ENCODE results near the gene ZBED4.

The ZBED4 gene

GRCh38 chr22:49853981-49854831, 562 bp downstream of the ZBED4 start:
- DNase-seq: no peak

DNA sequence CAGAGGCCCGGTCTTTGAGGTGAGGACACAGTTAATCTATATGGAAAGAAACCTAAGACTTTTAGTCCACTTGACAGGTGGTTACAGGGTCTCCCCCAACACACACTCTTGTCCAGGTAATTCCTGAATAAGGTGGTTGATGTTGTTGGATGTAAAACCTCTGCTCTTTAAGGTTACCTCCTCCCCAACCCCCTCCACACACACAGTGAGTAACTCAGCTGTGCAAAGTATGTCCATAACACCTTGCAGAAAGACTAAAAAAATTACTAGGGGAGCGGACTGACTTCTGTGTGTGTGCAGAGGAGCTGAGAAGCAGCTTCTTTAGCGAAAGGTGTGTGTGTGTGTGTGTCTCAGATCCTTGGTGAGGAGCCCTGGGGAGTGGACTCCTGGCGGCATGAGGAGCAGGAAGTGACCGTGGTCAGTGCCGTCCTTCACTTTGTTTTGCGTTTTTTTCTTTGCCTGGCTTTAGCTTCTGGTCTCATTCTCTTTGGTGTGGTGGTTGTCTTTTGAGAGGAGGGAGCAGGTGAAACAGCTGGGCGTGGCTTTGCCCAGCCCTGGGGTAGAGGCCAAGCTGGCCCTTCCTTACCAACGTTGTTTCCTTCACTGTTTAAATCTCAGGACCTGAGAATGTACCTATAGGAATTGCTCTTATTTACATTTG, 1.7 kb downstream of the ZBED4 start:
- no peak for DNase-seq

- no peak for DNase-seq
These were observed 2.7 kb downstream of the ZBED4 start for GRCh38 chr22:49856343-49856742.

DNA sequence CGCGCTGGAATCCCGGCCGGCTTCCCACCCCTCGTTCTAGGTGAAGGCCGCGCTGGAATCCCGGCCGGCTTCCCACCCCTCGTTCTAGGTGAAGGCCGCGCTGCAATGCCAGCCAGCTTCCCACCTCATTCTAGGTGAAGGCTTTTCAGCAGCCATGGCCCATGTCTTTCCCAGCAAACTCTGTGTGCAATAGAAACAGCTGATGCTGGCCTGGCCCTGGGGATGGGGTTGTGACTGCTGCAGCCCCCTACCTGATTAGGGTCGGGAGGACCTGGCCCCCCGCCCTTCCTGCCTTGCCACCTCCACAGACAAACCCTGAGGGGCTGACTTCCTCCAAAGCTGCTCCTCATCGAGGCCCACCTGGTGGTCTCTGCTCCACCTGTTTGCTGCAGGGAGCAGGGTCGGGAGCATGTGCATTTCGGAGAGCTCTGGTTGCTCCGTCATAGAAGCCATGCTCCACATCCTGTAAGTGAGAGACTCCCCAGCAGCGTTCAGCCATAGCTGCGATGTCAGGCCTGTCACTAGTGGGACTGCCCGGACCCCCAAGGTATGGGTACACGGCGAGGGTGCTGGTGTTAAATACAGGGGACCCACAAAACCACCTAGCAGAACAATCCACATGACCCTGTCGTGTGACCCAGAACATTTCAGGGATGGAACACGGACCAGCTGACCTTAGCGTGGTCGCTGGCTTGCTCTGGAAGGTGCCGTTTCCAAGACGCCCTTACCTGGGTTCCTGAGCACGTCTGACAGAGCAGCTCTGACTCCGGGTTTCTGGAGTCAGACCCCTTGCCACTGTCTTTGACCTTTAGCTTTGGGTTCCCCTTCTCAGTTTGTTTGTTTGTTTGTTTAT, 3.3 kb downstream of the ZBED4 start:
- DNase-seq: no peak

- DNase-seq: no peak
These were observed 5.2 kb downstream of the ZBED4 start for GRCh38 chr22:49858827-49859226.

DNA sequence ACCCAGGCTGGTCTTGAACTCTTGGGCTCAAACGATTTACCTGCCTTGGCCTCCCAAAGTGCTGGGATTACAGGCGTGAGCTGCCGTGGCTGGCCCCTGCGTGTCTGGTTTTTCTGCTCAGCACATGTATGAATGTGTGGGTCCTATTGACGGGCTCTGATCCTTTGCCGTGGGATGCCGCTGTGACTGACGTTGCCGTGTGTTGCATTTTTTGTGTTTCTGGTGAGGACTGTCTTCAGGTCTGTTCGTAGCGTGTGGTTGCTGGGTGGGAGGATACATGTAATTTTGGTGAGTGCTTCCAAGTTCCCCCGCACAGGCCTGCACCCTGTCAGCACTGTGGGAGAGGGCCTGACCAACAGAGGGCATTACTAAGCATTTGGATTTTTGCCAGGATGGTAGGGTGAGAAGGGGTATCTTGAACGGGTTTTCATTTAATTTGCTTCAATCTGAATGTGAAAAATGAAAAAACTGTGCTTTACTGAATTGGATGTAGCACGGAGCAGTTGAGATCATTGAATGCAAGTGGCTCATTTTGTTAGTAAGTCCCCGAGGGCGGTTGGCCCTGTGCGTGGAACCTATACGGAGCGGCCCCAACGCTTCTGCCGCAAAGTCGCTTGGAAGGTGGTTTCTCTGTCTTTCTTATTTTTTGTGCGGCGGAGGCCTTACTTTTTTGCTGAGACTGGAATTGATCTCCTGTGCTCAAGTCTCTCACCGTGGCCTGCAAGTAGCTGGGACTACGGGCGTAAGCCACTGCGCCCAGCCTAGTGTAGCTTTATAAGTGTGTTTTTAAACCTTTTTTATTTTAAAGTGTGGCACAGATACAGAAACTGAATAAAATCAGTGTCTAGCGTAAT, 8.2 kb downstream of the ZBED4 start:
- no peak for DNase-seq

DNA sequence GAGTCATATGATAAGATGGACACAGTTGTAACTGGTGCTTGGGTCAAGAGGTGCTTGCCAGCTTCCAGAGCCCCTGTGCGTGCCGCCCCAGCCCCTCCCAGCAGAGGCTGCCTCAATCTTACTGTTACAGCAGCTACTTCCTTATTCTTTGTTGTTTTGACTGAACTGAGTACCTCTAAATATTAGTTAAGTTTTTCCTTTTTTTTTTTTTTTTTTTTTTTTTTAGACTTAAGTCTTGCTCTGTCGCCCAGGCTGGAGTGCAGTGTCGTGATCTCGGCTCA, 8.8 kb downstream of the ZBED4 start:
- DNase-seq: no peak

DNA sequence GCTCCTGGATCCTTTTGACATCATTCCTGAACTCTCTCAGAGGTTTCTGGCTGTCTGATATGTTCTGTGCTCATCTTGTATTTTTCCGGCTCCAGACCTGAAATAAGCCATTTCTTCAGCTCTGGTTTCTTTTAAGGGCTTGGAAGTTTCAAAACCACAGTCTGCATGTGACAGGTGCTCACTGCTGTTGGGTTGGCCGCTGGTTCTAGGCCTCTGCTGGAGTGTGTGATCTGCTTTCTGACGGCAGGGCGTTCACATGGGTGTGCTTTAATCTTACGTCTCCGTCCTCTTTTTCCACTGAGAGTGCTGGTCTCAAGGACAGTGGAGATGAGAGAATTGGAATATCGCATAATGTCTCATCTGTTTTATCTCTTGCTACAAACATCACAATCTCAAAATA, 10.3 kb downstream of the ZBED4 start:
- DNase-seq: no peak

DNA sequence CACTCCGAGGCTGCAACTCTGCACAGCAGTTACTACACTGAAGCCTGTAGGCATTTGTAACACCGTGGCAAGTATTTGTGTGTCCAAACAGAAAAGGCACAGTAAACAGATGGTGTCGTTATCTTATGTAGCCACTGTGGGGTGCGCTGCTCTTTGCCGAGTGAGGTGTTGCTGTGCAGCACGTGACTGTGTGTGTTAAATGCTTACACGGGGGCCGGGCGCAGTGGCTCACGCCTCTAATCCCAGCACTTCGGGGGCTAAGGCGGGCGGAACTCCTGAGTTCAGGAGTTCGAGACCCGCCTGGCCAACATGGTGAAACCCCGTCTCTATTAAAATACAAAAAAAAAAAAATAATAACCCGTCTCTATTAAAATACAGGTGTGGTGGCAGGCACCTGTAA, 11.5 kb downstream of the ZBED4 start:
- no peak for DNase-seq

- DNase-seq: no peak
These were observed 12.5 kb downstream of the ZBED4 start for GRCh38 chr22:49866134-49866533.

- DNase-seq: no peak
These were observed 13.0 kb downstream of the ZBED4 start for GRCh38 chr22:49866646-49867045.

GRCh38 chr22:49867303-49868265, 13.9 kb downstream of the ZBED4 start:
- DNase-seq: no peak

- no peak for DNase-seq
These were observed 15.6 kb downstream of the ZBED4 start for GRCh38 chr22:49869086-49869830.

DNA sequence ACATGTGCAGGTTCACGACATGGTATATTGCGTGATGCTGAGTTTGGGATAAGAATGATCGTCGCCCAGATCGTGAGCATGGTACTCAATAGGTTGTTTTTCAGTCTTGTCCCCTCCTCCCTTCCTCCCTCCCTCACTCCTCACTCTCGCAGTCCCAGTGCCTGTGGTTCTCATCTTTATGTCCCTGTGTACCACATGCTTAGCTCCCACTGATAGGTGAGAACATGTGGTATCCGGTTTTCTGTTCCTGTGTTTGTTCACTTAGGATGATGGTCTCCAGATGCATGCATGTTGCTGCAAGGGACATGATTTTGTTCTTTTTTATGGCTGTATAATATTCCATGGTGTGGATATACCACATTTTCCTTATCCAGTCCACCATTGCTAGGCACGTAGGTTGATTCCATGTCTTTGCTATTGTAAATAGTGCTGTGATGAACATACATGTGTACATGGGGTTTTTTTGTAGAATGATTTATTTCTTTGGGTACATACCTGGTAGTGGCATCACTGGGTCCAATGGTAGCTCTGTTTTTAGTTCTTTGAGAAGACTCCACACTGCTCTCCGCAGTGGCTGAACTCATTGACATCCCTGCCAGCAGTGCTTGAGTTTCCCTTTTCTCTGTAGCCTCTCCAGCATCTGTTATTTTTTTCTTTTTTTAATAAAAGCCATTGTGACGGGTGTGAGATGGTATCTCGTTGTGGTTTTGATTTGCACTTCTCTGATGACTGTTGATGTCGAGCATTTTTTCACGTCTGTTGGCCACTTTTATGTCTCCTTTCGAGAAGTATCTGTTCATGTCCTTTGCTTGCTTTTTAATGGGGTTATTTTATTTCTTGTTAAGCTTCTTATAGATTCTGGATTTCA, 16.4 kb downstream of the ZBED4 start:
- no peak for DNase-seq

DNA sequence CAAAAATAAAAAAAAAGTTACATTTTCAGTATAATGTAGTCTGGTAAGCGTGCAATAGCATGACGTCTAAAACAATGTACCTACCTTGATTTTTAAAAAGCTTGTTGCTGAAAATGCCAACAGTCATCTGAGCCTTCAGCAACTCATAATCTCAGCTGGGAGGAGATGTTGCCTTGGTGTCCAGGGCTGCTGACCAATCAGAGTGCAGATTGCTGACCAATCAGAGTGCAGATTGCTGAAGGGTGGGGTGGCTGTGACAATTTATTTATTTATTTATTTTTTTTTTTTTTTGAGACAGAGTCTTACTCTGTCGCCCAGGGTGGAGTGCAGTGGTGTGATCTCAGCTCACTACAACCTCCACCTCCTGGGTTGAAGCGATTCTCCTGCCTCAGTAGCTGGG, 17.8 kb downstream of the ZBED4 start:
- no peak for DNase-seq

- DNase-seq: no peak
These were observed 18.7 kb downstream of the ZBED4 start for GRCh38 chr22:49872347-49872746.

DNA sequence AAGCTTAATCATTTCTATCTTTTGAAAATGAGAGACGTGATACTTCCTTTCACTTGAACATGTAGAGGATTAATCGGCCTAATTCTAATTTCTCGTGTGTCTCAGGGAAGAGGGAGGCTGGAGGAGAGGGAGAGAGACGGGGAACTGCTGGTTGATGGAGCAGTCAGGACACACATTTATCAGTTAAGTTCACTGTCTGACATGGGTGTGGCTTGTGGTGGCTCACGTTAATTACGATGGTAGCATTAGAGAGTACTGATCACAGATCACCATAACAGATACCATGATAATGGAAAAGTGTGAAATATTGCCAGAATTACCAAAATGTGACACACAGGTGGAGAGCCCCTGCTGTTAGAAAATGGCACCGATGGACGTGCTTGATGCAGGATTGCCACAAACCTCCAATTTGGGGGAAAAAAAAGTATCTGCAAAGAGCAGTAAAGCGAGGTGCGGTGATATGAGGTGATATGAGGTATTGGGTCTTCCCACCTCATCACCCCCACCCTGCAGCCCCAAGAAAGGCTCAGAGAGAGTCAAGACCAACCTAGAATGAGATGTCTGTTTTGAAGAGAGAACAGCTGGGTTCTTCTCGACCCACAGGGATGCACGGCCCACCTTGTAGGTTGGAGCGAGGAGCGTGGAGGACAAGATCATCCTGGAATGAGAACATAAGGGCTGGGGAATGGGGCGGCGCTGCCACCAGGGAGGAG, 19.7 kb downstream of the ZBED4 start:
- DNase-seq: no peak

DNA sequence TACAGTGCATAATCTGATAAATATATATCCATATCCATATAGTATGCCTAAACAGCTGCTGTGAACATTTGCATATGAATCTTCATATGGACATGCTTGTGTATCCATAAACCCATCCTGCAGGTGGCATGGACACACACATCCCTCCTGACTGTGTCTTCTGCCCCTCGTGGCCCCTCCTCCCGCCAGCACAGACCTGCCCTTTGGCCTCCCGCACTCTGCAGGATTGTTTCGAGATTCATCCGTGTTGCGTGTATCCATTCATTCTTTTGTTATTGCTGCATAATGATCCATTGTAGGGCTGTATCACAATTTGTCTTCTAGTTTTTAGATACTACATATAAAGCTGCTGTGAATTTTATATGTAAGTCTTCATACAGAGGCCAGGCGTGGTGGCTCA, 24.0 kb downstream of the ZBED4 start:
- no peak for DNase-seq

GRCh38 chr22:49878206-49878605, 24.6 kb downstream of the ZBED4 start:
- no peak for DNase-seq
